Adipocyte (in vitro differentiated cells): ENCODE measurements around the gene SLC44A5.
A peak's percentile ranks its signal among the peaks of the same experiment; 100 is the strongest.

Source experiments
- DNase-seq: peaks from one replicate; pipeline ENCODE4 v3.0.0-alpha.2; 2015; ENCODE audit warnings: low read depth
- H3K27me3 ChIP-seq: replicated peaks from 2 replicates; pipeline ENCODE4 v1.7.0; 2013; ENCODE audit warnings: mild to moderate bottlenecking, low read length, moderate library complexity; ENCODE audit not compliant: control insufficient read depth, insufficient read depth
- H3K36me3 ChIP-seq: 2 replicates; pipeline ENCODE4 v1.7.0; 2013; ENCODE audit warnings: low read length, mild to moderate bottlenecking, moderate library complexity; ENCODE audit not compliant: control insufficient read depth, insufficient read depth, severe bottlenecking
- H3K4me1 ChIP-seq: 2 replicates; pipeline ENCODE4 v1.7.0; 2013; ENCODE audit warnings: mild to moderate bottlenecking, low read length, moderate library complexity; ENCODE audit not compliant: control insufficient read depth, insufficient read depth
- H3K4me3 ChIP-seq: 2 replicates; pipeline ENCODE4 v1.7.0; 2013; ENCODE audit warnings: mild to moderate bottlenecking, low read length, moderate library complexity
- H3K9ac ChIP-seq: 2 replicates; pipeline ENCODE4 v1.7.0; 2013; ENCODE audit warnings: mild to moderate bottlenecking, low read length, moderate library complexity
- H3K9me3 ChIP-seq: 2 replicates; pipeline ENCODE4 v1.7.0; 2013; ENCODE audit warnings: mild to moderate bottlenecking, low read length, moderate library complexity; ENCODE audit not compliant: control insufficient read depth

The SLC44A5 gene

DNA sequence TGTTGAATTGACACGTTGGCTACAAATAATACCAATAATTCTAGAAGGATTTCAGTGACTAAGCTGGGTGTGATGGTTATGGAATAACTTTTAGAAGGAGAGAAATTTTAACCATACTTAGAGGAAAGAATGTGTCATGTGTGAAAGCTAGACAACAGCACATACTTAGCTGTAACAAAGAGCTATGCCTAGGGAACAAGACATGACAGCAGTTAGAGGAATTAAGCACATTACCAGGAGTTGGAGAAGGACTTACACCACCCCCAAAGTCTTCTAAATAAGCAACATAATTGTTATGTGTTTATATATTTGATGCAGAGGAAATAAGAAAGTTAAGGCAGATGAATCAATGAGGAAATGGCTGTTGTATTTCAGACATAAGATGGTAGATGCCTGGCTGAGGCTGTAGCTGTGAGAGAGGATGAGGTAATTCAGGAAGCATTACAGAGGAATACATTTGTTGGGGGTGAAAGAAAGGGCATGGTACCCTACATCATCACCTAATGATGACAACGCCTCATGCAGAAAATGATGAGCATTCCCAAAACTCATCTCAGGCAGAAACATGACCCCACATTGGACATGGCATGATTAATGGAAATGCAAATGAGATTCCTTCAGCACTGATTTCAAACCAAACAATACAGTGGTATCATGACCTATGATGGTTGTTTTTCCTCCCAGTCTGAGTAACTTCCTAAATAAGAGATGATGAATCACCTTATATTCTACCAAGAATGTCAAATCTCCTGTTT lies 265.2 kb downstream of the SLC44A5 start:
- Histone ChIP-seq H3K4me1 (peaks cover 3% of the 10 kb centered on the region), H3K9ac (no peak overlapping the region), H3K4me3 (no peak overlapping the region), H3K27me3 (no peaks in the 10 kb centered on the region), H3K36me3 (no peaks in the 10 kb centered on the region), H3K9me3 (peaks cover 11% of the 10 kb centered on the region)
- DNase-seq, result peak; percentile 46

GRCh38 chr1:75342786-75343185 lies 268.1 kb downstream of the SLC44A5 start:
- H3K36me3 ChIP-seq, result no peaks in the 10 kb centered on the region
- no peak for DNase-seq
- no peaks in the 10 kb centered on the region for H3K9me3 ChIP-seq
- peaks cover 10% of the 10 kb centered on the region for H3K4me1 ChIP-seq
- H3K9ac ChIP-seq, result no peak overlapping the region
- H3K27me3 ChIP-seq, result no peaks in the 10 kb centered on the region
- no peak overlapping the region for H3K4me3 ChIP-seq

- Histone ChIP-seq H3K4me3 (no peak overlapping the region), H3K9ac (no peak overlapping the region), H3K27me3 (no peaks in the 10 kb centered on the region), H3K36me3 (no peaks in the 10 kb centered on the region), H3K9me3 (no peaks in the 10 kb centered on the region), H3K4me1 (peaks cover 10% of the 10 kb centered on the region)
- no peak for DNase-seq
These were observed 269.4 kb downstream of the SLC44A5 start for GRCh38 chr1:75341537-75341936.

GRCh38 chr1:75338616-75339483 lies 272.1 kb downstream of the SLC44A5 start:
- Histone ChIP-seq H3K9ac (no peak overlapping the region), H3K36me3 (no peaks in the 10 kb centered on the region), H3K9me3 (no peaks in the 10 kb centered on the region), H3K4me1 (peaks cover 10% of the 10 kb centered on the region), H3K27me3 (no peaks in the 10 kb centered on the region), H3K4me3 (no peak overlapping the region)
- no peak for DNase-seq

- no peaks in the 10 kb centered on the region for H3K36me3 ChIP-seq
- H3K4me3 ChIP-seq, result no peak overlapping the region
- H3K9ac ChIP-seq, result no peak overlapping the region
- no peaks in the 10 kb centered on the region for H3K27me3 ChIP-seq
- H3K4me1 ChIP-seq, result peaks cover 3% of the 10 kb centered on the region
- no peaks in the 10 kb centered on the region for H3K9me3 ChIP-seq
- DNase-seq, result peak; percentile 13
These were observed 276.0 kb downstream of the SLC44A5 start for GRCh38 chr1:75334876-75335389.

- Histone ChIP-seq H3K4me1 (no peaks in the 10 kb centered on the region), H3K9me3 (no peaks in the 10 kb centered on the region), H3K9ac (no peak overlapping the region), H3K27me3 (no peaks in the 10 kb centered on the region), H3K36me3 (no peaks in the 10 kb centered on the region), H3K4me3 (no peak overlapping the region)
- no peak for DNase-seq
These were observed 280.3 kb downstream of the SLC44A5 start for GRCh38 chr1:75330624-75331023.

DNA sequence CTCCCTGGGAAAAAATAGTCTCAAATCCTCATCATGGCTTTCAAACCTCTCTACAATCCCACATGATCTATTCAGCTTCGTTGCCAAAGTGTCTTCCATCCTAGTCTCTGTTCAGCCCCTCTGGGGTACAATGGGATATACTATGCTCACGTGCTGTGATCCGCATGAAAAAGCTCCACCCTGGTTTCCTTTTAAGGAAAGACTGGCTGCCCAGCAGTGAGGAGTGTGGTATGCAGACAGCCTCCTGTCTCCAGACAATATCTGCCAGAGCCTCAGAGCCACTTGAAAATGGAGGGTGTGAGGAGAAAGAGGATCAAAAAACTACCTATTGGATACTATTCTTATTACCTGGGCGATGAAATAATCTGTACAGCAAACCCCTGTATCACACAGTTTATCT lies 282.2 kb downstream of the SLC44A5 start:
- H3K36me3 ChIP-seq, result no peaks in the 10 kb centered on the region
- H3K27me3 ChIP-seq, result no peaks in the 10 kb centered on the region
- no peak overlapping the region for H3K9ac ChIP-seq
- no peaks in the 10 kb centered on the region for H3K4me1 ChIP-seq
- DNase-seq, result no peak
- no peak overlapping the region for H3K4me3 ChIP-seq
- H3K9me3 ChIP-seq, result no peaks in the 10 kb centered on the region

- H3K27me3 ChIP-seq, result no peaks in the 10 kb centered on the region
- no peak for DNase-seq
- H3K9me3 ChIP-seq, result no peaks in the 10 kb centered on the region
- H3K36me3 ChIP-seq, result no peaks in the 10 kb centered on the region
- no peaks in the 10 kb centered on the region for H3K4me1 ChIP-seq
- no peak overlapping the region for H3K9ac ChIP-seq
- no peak overlapping the region for H3K4me3 ChIP-seq
These were observed 283.5 kb downstream of the SLC44A5 start for GRCh38 chr1:75327395-75327794.

DNA sequence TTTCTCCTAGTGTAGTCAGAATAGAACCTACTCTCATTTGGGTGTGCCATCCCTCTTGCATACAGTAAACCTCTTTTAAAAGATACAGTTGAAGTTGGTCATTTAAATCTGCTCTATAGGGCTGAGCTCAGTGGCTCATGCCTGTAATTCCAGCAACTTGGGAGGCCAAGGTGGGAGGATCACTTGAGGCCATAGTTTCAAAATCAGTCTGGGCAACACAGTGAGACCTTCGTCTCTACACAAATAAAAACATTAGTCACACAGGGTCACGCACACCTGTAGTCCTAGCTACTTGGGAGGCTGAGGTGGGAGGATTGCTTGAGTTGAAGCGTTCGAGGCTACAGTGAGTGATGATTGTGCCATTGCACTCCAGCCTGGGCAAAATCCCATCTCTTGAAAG lies 292.9 kb downstream of the SLC44A5 start:
- no peak for DNase-seq
- no peaks in the 10 kb centered on the region for H3K9me3 ChIP-seq
- H3K27me3 ChIP-seq, result no peaks in the 10 kb centered on the region
- no peak overlapping the region for H3K9ac ChIP-seq
- no peaks in the 10 kb centered on the region for H3K4me1 ChIP-seq
- no peak overlapping the region for H3K4me3 ChIP-seq
- no peaks in the 10 kb centered on the region for H3K36me3 ChIP-seq

DNA sequence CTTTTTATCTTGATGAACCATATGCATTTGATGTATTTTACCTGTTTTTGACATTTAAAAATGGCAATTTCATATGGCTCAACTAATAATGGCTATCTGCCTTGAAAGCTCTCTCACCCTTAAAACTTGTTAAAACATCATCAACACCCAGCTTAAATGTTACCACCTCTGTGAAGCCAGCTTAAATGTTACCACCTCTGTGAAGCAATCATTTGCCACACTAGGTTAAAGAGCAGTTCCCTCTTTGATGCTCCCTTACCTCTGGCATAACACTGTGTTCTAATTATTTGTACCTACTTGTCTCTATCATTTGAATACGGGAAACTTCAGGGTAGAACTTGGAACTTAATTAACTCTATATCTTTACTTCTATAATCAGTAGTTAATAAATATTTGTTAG lies 294.7 kb downstream of the SLC44A5 start:
- H3K4me3 ChIP-seq, result no peak overlapping the region
- no peak overlapping the region for H3K9ac ChIP-seq
- H3K4me1 ChIP-seq, result no peaks in the 10 kb centered on the region
- no peak for DNase-seq
- no peaks in the 10 kb centered on the region for H3K9me3 ChIP-seq
- H3K36me3 ChIP-seq, result no peaks in the 10 kb centered on the region
- no peaks in the 10 kb centered on the region for H3K27me3 ChIP-seq

DNA sequence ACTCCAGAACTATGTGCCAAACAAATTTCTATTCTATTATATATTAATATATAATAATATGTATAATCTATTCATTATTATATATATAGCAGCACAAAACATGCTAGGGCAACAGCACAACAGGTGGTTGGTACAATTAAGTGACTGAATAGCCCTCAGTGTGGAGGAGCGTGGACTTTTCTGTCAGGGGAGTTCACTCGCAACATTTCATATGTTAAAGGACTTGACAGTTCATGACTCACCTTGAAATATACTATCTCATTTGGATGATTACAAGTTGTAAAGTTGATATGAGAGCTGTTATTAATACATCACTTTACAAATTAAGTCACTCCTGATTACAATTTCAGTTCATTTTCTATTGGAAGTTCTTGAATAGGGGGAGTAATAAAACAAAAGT lies 298.3 kb downstream of the SLC44A5 start:
- DNase-seq, result no peak
- H3K4me3 ChIP-seq, result no peak overlapping the region
- no peaks in the 10 kb centered on the region for H3K9me3 ChIP-seq

More for the DNA sequence above, 298.3 kb downstream of the SLC44A5 start:
- Histone ChIP-seq H3K9ac (no peak overlapping the region), H3K27me3 (no peaks in the 10 kb centered on the region), H3K4me1 (no peaks in the 10 kb centered on the region), H3K36me3 (no peaks in the 10 kb centered on the region)
